Muscle layer of duodenum (tissue), 2 donors: Measurements from ENCODE around the gene PAAF1.

Source experiments
- H3K27ac ChIP-seq: one replicate; pipeline ENCODE4 v1.7.0; 2013; ENCODE audit warnings: mild to moderate bottlenecking, low read length
- H3K27me3 ChIP-seq: one replicate; pipeline ENCODE4 v1.7.0; 2013; ENCODE audit warnings: low read depth, mild to moderate bottlenecking, control low read depth, low read length
- H3K36me3 ChIP-seq, 2 donors: one replicate each; pipeline ENCODE4 v1.7.0; 2013; ENCODE audit warnings: low read length in 2 of 2, control low read depth in 1 of 2, mild to moderate bottlenecking in 1 of 2; ENCODE audit not compliant: insufficient read depth in 2 of 2, control insufficient read depth in 1 of 2
- H3K4me1 ChIP-seq, 2 donors: one replicate each; pipeline ENCODE4 v1.7.0; 2013; ENCODE audit warnings: low read length in 2 of 2, mild to moderate bottlenecking in 2 of 2, control low read depth in 1 of 2, moderate library complexity in 1 of 2; ENCODE audit not compliant: insufficient read depth in 2 of 2, control insufficient read depth in 1 of 2
- H3K4me3 ChIP-seq, 2 donors: one replicate each; pipeline ENCODE4 v1.7.0; 2013; ENCODE audit warnings: low read length in 2 of 2, low read depth in 1 of 2, mild to moderate bottlenecking in 1 of 2
- H3K9me3 ChIP-seq, 2 donors: one replicate each; pipeline ENCODE4 v1.7.0; 2013; ENCODE audit warnings: low read length in 2 of 2, control low read depth in 1 of 2, mild to moderate bottlenecking in 1 of 2; ENCODE audit not compliant: control insufficient read depth in 1 of 2
- donor health status: healthy.

PAAF1 gene

GRCh38 chr11:73945396-73945795, 68.6 kb downstream of the PAAF1 start:
- Histone ChIP-seq H3K27me3 (no peaks in the 10 kb centered on the region), H3K36me3 (no peaks in the 10 kb centered on the region), H3K4me3 (no peak overlapping the region), H3K4me1 (peaks cover 0 to 3% of the 10 kb centered on the region in 2 donors), H3K9me3 (no peaks in the 10 kb centered on the region), H3K27ac (no peak overlapping the region)

GRCh38 chr11:73946798-73947458, 70.1 kb downstream of the PAAF1 start:
- Histone ChIP-seq H3K27ac (no peak overlapping the region), H3K9me3 (no peaks in the 10 kb centered on the region), H3K4me3 (no peak overlapping the region), H3K36me3 (no peaks in the 10 kb centered on the region), H3K27me3 (no peaks in the 10 kb centered on the region), H3K4me1 (peaks cover 0 to 3% of the 10 kb centered on the region in 2 donors)

- Histone ChIP-seq H3K4me1 (peaks cover 0 to 3% of the 10 kb centered on the region in 2 donors), H3K4me3 (no peak overlapping the region), H3K27ac (no peak overlapping the region), H3K9me3 (no peaks in the 10 kb centered on the region), H3K27me3 (no peaks in the 10 kb centered on the region), H3K36me3 (no peaks in the 10 kb centered on the region)
Observed at GRCh38 chr11:73949246-73949645, 72.4 kb downstream of the PAAF1 start.

- H3K4me1 ChIP-seq, result no peaks in the 10 kb centered on the region
- H3K36me3 ChIP-seq, result no peaks in the 10 kb centered on the region
- H3K27ac ChIP-seq, result no peak overlapping the region
- no peaks in the 10 kb centered on the region for H3K9me3 ChIP-seq
- H3K27me3 ChIP-seq, result no peaks in the 10 kb centered on the region
- H3K4me3 ChIP-seq, result no peak overlapping the region
Observed at GRCh38 chr11:73949912-73950311, 73.1 kb downstream of the PAAF1 start.

- Histone ChIP-seq H3K36me3 (no peaks in the 10 kb centered on the region), H3K9me3 (no peaks in the 10 kb centered on the region), H3K27ac (no peak within 1 kb of the TSS), H3K27me3 (no peaks in the 10 kb centered on the region), H3K4me1 (no peaks in the 10 kb centered on the region), H3K4me3 (no peak within 1 kb of the TSS)
Observed at GRCh38 chr11:73950869-73951710, 74.3 kb downstream of the PAAF1 start, which contains the start of gene DNAJB13. TSS of gene DNAJB13 (plus strand) at chr11:73951026. CDS start at chr11:73951070, 44 bp downstream.

GRCh38 chr11:73951797-73952196, 75.0 kb downstream of the PAAF1 start:
- no peaks in the 10 kb centered on the region for H3K4me1 ChIP-seq
- no peaks in the 10 kb centered on the region for H3K36me3 ChIP-seq
- H3K27me3 ChIP-seq, result no peaks in the 10 kb centered on the region
- no peak overlapping the region for H3K27ac ChIP-seq
- H3K4me3 ChIP-seq, result no peak overlapping the region
- no peaks in the 10 kb centered on the region for H3K9me3 ChIP-seq

GRCh38 chr11:73956876-73957653, 80.3 kb downstream of the PAAF1 start:
- H3K36me3 ChIP-seq, result no peaks in the 10 kb centered on the region
- H3K27ac ChIP-seq, result no peak overlapping the region
- no peaks in the 10 kb centered on the region for H3K27me3 ChIP-seq
- H3K4me1 ChIP-seq, result no peaks in the 10 kb centered on the region
- no peaks in the 10 kb centered on the region for H3K9me3 ChIP-seq
- H3K4me3 ChIP-seq, result no peak overlapping the region

GRCh38 chr11:73957654-73958361, 81.0 kb downstream of the PAAF1 start:
- H3K4me3 ChIP-seq, result no peak overlapping the region

GRCh38 chr11:73958521-73959141, 81.8 kb downstream of the PAAF1 start:
- Histone ChIP-seq H3K9me3 (no peaks in the 10 kb centered on the region), H3K36me3 (no peaks in the 10 kb centered on the region), H3K4me3 (no peak overlapping the region), H3K27ac (no peak overlapping the region), H3K27me3 (no peaks in the 10 kb centered on the region), H3K4me1 (no peaks in the 10 kb centered on the region)

More at GRCh38 chr11:73957654-73958361, 81.0 kb downstream of the PAAF1 start:
- H3K27ac ChIP-seq, result no peak overlapping the region
- no peaks in the 10 kb centered on the region for H3K9me3 ChIP-seq
- no peaks in the 10 kb centered on the region for H3K27me3 ChIP-seq
- no peaks in the 10 kb centered on the region for H3K36me3 ChIP-seq
- no peaks in the 10 kb centered on the region for H3K4me1 ChIP-seq

- Histone ChIP-seq H3K36me3 (no peaks in the 10 kb centered on the region), H3K9me3 (no peaks in the 10 kb centered on the region), H3K4me1 (peaks cover 0 to 11% of the 10 kb centered on the region in 2 donors), H3K4me3 (no peak overlapping the region), H3K27me3 (no peaks in the 10 kb centered on the region), H3K27ac (no peak overlapping the region)
Observed at GRCh38 chr11:73961321-73961720, 84.5 kb downstream of the PAAF1 start.
